Activated CD4-positive, CD25-positive, alpha-beta regulatory T cell treated with anti-CD3 and anti-CD28 coated beads, Interleukin-2, amount 50 U/mL, for 16 hours (primary cell): ENCODE results near the gene TCF7.

Experiments
- DNase-seq: peaks from one replicate; pipeline ENCODE4 v3.0.0-alpha.2; 2020; ENCODE audit warnings: low read depth, low spot score

Gene TCF7

DNA sequence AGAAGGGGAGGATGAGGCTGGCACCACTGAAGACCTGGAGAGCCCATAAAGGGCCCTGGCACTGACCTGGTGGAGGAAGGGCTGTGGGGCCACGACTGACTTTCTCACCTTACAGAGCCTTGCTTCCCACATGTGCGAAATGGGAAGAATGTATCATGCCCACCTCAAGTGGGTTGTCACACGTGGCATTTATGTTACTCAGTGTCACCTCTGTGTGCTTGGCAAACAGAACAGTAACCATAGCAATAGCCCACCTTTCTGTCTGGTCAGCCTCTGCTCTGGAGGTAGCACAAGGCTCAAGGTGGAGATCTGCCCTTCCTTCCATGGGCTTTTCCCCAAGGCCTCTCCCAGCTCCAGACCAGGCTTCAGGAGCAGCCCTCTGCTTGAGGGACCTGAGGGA lies 16.7 kb downstream of the TCF7 start:
- DNase-seq, result no peak

DNA sequence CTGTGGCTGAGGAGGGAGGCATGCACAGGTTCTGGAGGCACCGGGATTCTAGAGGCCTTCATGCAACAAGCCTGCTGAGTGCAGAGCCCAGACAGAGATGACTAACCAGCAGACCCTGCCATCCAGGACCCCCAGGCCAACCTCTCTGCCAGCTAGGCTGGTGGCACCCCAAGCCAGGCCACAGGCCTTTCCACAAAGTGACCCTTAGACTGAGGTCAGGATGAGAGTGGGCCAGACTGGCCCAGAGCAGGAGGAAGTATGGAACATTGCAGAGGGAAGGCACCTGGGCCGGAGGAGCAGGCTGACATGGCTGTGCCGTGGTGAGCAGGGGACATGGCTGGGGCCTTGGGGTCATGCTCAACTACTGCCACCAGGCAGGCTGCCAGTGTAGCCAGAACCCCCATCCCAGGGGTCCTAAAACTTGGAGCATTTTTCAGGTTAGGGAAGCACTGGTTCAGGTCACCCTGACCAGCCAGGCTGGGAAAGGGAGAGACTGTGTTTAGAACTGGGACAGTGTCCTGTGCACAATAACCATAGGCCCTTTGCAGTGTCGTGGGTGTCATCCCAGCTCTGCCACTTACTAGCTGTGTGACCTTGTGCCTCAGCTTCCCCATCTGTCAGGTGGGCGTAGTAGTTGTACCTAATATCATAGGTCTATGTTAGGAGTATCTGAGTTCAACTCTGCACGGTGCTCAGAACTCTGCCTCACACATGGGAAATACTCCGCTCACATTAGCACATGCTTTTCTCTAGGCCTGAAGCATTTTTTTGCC lies 17.3 kb downstream of the TCF7 start:
- no peak for DNase-seq

DNA sequence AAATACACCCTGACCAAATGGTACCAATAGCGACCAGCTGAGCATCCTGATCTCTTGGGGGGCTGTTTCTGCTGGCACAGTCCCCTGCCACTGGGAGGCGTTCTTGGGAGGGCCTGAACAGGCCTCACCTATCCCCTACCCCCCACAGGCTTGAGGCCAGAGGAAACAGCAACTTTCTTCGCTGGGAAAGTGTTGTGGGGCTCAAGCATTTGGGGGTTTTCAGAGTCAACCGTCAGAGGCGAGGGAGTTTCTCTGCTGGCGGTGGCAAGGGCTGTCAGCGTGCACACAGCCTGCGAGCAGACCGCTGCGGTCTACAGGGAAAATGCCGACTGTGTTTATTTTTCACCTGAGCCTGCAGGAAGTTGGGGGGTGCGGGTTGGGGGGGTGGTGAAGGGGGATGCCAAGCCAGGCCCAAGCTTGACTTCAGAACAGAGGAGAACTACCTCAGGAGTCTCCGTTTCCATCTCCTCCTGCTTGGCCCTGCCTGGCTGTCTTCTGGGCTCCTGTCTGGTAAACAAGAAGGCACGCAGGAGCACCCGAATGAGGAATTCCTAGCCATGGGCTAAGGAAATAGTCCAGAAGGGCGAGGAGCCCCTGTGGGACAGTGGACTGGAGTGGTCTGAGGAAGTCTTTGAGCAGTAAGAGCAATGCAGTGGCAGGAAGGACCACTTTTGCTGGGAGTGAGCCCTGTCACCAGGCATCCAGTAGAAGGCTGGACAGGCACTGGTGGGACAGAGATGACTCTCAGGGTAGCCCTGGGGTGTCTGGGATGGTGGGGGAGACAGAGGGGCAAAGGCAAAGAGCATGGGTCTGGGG lies 18.1 kb downstream of the TCF7 start:
- DNase-seq, result peak; percentile 40

- no peak for DNase-seq
These were observed 18.9 kb downstream of the TCF7 start for GRCh38 chr5:134133188-134133994.

- DNase-seq, result no peak
These were observed 19.6 kb downstream of the TCF7 start for GRCh38 chr5:134133995-134134541.

GRCh38 chr5:134135091-134135655 lies 20.7 kb downstream of the TCF7 start:
- DNase-seq, result no peak

GRCh38 chr5:134136221-134136631 lies 21.7 kb downstream of the TCF7 start:
- no peak for DNase-seq

DNA sequence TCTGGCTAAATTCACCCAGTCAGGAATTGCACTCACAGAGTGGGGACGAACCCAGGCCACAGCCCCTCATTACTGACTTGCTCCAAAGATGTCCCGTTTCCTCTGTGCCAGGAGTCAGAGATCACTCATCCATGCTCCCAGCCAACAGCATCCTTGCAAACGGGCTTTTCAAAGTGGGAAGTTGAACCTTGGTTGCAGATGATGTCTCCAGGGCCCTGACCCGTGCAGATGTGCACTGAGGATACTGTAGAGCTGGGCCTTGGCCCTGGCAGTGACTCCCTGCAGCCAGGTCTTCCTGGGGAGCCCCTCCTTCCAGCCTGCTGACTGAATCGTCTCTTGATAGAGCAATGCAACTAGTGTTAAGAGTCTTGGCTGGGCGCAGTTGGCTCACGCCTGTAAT lies 22.3 kb downstream of the TCF7 start:
- no peak for DNase-seq

- DNase-seq, result no peak
These were observed 24.2 kb downstream of the TCF7 start for GRCh38 chr5:134138416-134139376.

DNA sequence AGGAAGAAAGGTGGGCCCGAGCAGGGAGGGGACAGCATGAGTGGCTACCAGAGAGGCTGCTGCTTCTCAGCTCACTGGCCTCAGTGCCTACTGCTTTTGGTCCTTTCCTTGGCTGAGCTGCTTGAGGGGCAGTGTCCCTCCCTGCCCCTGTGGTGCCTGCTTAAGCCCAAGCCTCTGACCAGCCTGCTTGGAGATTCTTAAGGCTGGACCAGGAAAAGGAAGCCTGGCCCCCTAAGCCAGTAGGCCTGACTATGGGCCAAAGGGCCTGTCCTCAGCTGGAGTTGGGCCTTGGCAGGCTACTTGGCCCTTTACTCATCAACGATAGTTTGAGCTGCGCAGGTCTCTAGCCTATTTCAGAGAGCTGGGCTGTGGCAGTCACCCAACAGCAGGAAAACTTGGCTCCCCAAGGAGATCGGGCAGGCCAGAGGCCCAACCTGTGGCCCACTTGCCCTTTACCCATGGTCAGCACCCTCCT lies 24.9 kb downstream of the TCF7 start:
- DNase-seq, result no peak

- DNase-seq, result no peak
These were observed 25.5 kb downstream of the TCF7 start for GRCh38 chr5:134139891-134140469.

- peak; percentile 38 for DNase-seq
These were observed 26.2 kb downstream of the TCF7 start for GRCh38 chr5:134140530-134141201.

- no peak for DNase-seq
These were observed 27.0 kb downstream of the TCF7 start for GRCh38 chr5:134141331-134142050.

- no peak for DNase-seq
These were observed 27.6 kb downstream of the TCF7 start for GRCh38 chr5:134142052-134142451.

- no peak for DNase-seq
These were observed 28.3 kb downstream of the TCF7 start for GRCh38 chr5:134142806-134143205.

DNA sequence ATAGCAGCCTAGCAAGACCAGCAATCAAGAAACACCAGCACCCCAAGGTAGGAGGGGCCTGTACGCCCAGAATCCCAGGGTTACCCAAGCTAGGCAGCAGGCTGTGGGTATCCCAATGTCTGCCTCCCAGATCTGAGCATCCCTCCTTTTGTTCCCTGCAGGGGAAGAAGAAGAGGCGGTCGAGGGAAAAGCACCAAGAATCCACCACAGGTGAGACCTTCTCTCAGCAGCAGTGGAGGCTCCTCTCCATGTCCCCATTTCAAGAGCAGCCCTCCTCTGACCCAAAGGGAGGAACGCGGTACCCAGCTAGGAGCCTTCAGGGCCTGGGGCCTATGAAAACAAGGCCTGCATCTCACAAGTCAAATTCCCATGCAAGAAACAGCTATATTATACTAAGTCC lies 28.9 kb downstream of the TCF7 start:
- DNase-seq, result no peak

DNA sequence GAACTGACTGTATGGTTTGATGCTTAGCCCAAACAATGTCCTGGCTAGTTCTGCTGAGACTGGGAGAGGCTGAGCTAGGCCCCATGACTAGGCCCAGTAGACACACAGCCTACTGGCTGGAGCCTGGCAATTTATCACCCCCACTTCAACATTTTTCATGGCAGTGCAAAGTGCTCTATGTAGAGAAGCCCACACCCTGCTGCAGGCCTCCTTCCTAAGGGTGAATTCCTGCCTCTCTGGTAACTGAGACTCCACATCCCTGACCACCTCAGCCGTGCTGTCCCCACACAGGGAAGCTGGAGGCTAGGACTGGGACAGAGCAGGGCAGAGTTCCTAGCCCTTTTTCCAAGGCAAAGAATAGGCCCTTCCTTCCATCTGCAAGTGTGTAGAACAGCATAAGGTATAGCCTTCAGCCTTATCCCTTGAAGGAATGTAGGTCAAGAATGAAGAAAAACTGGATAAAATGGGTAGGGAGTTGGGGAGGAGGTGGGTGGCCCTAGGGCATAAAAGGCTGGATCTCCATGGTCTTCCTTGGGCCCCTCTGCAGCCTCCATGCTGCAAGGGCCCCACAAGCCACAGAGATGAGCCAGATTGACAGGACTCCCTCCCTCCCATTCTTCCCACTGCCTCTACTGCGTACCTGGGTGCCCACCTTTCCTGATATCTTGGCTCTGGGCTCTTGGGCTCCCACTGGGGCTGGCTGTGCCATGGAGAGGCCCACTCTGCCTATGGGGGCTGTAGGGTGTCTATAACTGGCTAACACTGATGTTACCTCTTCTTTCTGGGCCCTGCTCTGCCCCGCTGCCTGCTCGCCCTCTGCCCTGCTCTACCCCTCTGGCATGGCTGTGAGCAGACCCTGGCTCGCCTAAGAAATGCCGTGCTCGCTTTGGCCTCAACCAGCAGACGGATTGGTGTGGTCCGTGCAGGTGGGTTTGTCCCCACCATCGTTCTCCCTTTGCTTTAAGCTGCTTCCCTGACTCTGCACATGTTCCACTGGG lies 29.8 kb downstream of the TCF7 start:
- DNase-seq, result no peak
